HG02678 (cell line): Measurements from ENCODE around the gene BMPER.
"Not testable (repeated sequence)": the region's sequence is repeated elsewhere in the genome, so short reads cannot be mapped to it uniquely, and the experiment has no call there.

Experiments
- ATAC-seq: cut with Tn5 transposase; IDR thresholded peaks from one replicate; pipeline ENCODE4 v1.9.1; 2021; ENCODE audit warnings: mild to moderate bottlenecking, moderate library complexity; ENCODE audit not compliant: unreplicated experiment

Gene BMPER

DNA sequence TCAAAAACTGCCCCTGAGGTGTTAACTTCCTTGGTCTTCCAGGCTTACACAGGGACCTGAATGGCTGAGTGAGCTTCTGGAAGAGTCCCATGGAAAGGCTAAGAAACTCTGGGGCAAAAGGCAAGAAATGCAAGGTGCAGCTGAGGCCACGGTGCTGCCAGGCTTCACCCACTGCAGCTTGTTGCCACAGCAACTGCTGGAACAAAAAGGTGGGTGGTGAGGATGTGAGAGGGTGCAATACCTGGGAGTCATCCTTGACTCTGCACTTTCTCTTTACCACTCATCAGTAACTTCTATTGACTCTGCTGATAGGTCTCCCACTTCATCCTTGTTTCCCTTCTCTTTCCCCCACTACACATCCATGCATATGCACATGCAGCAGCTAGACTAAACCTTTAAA is 258.6 kb downstream of the BMPER start:
- ATAC-seq = no peak

DNA sequence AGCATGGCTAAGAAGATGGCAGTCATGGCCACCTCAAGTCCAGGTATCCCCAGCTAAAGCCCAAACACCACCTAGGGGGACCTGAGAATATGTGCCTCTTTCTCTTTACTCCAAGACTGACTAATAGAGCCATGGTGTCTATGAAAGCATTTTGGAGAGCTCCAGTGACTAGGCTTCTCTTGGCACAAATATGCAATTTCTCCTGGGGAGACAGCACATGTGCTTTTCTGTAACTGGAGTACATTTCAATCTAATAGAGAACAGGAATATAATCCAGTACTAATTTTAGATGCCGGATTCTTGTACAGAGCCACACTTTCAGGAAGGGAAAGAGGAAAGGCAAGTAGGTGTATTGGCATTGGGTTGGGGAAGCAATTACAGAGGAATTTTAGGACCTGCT is 260.1 kb downstream of the BMPER start:
- no peak for ATAC-seq

DNA sequence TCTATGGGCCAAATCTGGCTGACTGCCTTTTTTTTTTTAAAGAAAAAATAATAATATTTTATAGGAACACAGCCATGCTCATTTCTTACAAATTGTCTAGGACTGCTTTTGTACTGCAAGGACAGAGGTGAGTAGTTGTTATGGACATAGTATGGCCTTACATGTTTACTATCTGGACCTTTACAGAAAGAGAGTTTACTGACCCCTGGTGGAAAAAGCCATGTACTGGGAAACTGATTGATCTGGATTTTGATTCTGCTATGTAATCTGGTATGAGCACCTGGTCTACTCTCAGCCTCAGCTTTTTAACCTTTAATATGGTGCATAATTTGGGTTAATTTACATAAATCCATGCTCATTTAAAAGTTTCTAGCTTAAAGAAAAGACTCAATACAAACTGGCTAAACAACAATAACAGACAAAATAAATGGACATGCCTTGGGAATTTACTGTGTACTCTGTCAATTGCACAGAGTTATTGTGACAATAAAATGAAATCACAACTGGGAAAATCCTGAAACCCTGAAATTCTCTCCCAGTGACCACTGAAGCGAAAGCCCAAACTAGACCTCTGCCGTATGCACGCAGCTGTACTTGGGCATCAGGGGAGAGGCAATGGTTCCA is 260.7 kb downstream of the BMPER start:
- ATAC-seq = no peak

DNA sequence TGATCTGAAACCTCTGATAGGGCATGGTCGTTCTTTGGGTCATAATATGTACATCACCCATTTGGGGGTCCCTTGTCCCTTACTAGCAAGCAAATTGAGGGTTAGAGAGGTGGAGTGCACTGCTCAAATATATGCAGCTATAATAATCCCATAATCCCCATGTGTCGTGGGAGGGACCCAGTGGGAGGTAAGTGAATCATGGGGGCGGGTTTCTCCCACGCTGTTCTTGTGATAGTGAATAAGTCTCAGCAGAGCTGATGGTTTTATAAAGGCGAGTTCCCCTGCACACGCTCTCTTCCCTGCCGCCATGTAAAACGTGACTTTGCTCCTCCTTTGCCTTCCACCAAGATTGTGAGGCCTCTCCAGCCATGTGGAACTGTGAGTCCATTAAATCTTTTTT is 262.7 kb downstream of the BMPER start:
- no peak for ATAC-seq

GRCh38 chr7:34174688-34175616 is 269.6 kb downstream of the BMPER start:
- ATAC-seq = not testable (repeated sequence)

DNA sequence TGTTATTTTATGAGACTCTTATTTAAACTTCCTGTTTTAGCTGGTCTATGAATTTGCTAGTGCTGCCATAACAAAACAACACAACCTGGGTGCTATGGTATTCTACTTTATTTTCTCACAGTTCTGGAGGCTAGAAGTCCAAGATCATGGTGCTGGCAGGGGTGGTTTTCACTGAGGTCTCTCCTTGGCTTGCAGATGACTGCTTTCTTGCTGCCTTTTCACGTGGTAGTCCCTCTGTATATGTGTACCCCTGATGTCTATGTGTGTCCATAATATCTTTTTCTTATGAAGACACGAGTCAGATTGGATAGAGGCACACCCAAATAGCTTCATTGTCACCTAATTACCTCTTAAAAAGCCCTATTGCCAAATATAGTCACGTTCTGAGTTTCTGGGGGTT is 270.5 kb downstream of the BMPER start:
- ATAC-seq = no peak

- ATAC-seq = no peak
Measured at GRCh38 chr7:34177476-34177875, 272.1 kb downstream of the BMPER start.

GRCh38 chr7:34181271-34181958 is 276.1 kb downstream of the BMPER start:
- no peak for ATAC-seq

DNA sequence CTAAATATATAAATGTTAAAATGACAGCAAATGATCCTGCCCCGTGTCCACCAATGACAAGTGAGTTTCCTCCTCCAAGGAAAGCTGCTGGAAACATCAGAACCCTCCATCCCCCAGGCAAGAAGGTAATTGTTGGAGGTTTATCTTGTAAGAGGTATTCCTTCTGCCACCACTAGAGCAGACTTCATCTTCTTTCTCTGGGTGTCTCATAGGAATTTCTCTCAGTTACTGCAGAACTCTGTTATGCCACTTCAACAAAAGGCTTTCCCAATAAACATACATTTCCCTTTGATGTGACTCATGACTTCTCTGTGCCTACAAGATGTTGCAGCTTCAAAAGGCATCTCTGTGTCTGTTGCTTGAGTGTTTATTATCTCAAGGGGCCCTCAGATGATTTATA is 279.1 kb downstream of the BMPER start:
- no peak for ATAC-seq

- no peak for ATAC-seq
Measured at GRCh38 chr7:34187798-34188307, 282.5 kb downstream of the BMPER start.

- ATAC-seq = no peak
Measured at GRCh38 chr7:34189031-34189430, 283.7 kb downstream of the BMPER start.

DNA sequence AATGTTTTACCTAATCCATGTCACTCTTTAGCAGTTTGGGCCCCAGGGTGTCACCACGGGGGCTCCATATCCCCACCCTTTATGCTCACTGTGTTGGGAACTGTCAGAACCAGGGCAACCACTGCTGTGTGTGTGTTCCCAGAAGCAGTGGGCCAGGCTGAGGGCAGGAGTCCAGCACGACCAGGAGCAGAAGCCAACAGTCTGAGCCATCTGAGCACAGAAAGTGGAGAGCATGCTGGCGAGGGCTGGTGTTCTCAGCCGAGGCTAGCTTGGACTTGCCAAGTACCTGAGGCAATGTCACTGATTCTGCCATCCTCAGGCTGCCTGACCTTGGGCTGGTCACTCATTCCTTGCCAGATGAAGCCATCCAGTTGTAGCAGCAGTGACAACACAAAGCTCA is 285.0 kb downstream of the BMPER start:
- no peak for ATAC-seq

GRCh38 chr7:34191162-34191561 is 285.8 kb downstream of the BMPER start:
- no peak for ATAC-seq

DNA sequence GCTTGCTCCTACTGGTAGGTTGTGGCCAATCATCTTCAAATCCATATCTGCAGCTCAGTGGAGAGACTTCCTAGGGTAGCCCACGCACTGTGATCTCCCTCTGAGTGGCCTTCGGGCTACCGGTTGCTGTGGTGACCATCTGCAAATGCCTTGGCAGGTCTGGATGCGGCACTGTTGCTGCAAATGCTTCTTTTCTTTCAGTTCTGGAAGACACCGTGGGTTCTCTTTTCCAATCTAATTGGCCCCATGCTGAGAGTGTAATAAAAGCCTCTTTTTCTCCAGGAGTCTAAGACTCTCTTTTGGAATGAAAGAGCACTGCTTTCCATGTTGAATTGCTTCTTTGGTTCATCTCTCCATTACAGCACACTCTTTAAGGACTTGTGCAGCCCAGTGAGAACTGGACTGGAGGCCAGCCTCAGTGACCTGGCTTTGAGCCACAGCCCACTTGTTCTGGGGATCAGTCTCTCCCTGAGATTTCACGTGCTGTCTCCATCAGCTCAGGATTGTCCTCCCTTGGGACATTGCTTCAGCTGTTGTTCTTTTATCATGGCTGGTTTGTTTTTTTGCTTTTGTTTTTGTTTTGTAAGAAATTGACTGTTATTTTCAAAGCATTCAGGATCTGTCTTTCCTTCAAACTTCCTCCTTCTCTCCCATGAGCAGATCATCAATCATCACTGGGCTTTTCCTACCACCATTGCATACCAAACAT is 286.6 kb downstream of the BMPER start:
- no peak for ATAC-seq

DNA sequence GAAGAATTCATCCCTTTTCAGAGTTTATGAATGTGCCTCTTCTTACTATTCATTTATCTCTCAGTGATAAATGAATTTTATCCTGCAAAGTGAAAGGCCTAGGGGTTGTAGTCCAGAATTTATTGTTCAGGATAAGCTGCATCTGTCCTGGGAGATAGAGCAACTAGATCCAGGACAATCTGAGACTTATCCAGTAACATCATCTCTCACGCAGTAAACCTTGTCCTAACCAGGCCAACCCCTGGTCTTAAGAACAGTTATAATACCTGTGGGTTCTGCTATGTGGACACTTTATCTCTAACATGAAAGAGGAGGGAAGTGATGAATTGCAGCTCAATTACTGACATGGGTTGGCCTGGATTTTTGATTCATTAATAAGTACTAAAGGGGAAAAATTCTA is 287.6 kb downstream of the BMPER start:
- ATAC-seq = no peak

GRCh38 chr7:34198231-34198641 is 292.9 kb downstream of the BMPER start:
- no peak for ATAC-seq
